GM21576 (cell line): ENCODE results near the gene RCE1.

Experiments
- ATAC-seq: cut with Tn5 transposase; IDR thresholded peaks from one replicate; pipeline ENCODE4 v1.9.1; 2021; ENCODE audit warnings: mild to moderate bottlenecking, moderate library complexity; ENCODE audit not compliant: unreplicated experiment

The RCE1 gene

GRCh38 chr11:66856496-66857233 is 13.4 kb downstream of the RCE1 start, which contains the start of gene LRFN4:
LRFN4 (plus strand) TSS chr11:66857064; CDS start chr11:66857745, 681 bp downstream.
- ATAC-seq, result peak; percentile 22

GRCh38 chr11:66857234-66857926 is 14.1 kb downstream of the RCE1 start:
- ATAC-seq, result no peak

GRCh38 chr11:66857927-66858185 is 14.6 kb downstream of the RCE1 start:
- no peak for ATAC-seq

- ATAC-seq, result no peak
Observed at GRCh38 chr11:66858186-66858938, 15.1 kb downstream of the RCE1 start.

GRCh38 chr11:66858939-66859685 is 15.9 kb downstream of the RCE1 start:
- ATAC-seq, result no peak

GRCh38 chr11:66859686-66860448 is 16.6 kb downstream of the RCE1 start:
- ATAC-seq, result no peak

GRCh38 chr11:66860449-66860831 is 17.2 kb downstream of the RCE1 start:
- no peak for ATAC-seq

GRCh38 chr11:66861038-66861773 is 18.0 kb downstream of the RCE1 start:
- ATAC-seq, result no peak

- no peak for ATAC-seq
Observed at GRCh38 chr11:66861774-66862558, 18.7 kb downstream of the RCE1 start.

- no peak for ATAC-seq
Observed at GRCh38 chr11:66862559-66863037, 19.4 kb downstream of the RCE1 start.

GRCh38 chr11:66863428-66864125 is 20.3 kb downstream of the RCE1 start:
- ATAC-seq, result no peak

GRCh38 chr11:66864172-66864901 is 21.1 kb downstream of the RCE1 start:
- ATAC-seq, result no peak

GRCh38 chr11:66864924-66865697 is 21.9 kb downstream of the RCE1 start:
- ATAC-seq, result no peak

GRCh38 chr11:66866007-66866406 is 22.8 kb downstream of the RCE1 start:
- no peak for ATAC-seq

- no peak for ATAC-seq
Observed at GRCh38 chr11:66866511-66866986, 23.3 kb downstream of the RCE1 start.

- no peak for ATAC-seq
Observed at GRCh38 chr11:66867425-66868040, 24.3 kb downstream of the RCE1 start.
